ENCODE results near the gene PTPRK.

Gene PTPRK

GRCh38 chr6:128508588-128509296 lies 11.7 kb downstream of the PTPRK start:
- TF ChIP-seq GATA1 (IDR thresholded peaks at IDR 0.05; ENCODE audit: low read depth, low read length): no peak
- no peak for TF ChIP-seq POLR2A (IDR thresholded peaks at IDR 0.05; ENCODE audit: low read length)
- DNase-seq: peak in 1 of 2 experiments; percentile 5

GRCh38 chr6:128507337-128508310 lies 12.8 kb downstream of the PTPRK start:
- DNase-seq: no peak

GRCh38 chr6:128505603-128506002 lies 14.8 kb downstream of the PTPRK start:
- TF ChIP-seq POLR2A (IDR thresholded peaks at IDR 0.05; ENCODE audit: low read length): no peak
- TF ChIP-seq GATA1 (IDR thresholded peaks at IDR 0.05; ENCODE audit: low read depth, low read length): no peak
- no peak for DNase-seq

More at GRCh38 chr6:128507337-128508310, 12.8 kb downstream of the PTPRK start:
- TF ChIP-seq GATA1 (IDR thresholded peaks at IDR 0.05; ENCODE audit: low read depth, low read length) (no peak), POLR2A (IDR thresholded peaks at IDR 0.05; ENCODE audit: low read length) (no peak)

- DNase-seq: no peak
- TF ChIP-seq POLR2A (IDR thresholded peaks at IDR 0.05; ENCODE audit: low read length) (no peak), GATA1 (IDR thresholded peaks at IDR 0.05; ENCODE audit: low read depth, low read length) (no peak)
Measured at GRCh38 chr6:128504003-128504654, 16.3 kb downstream of the PTPRK start.

- no peak for TF ChIP-seq GATA1 (IDR thresholded peaks at IDR 0.05; ENCODE audit: low read depth, low read length)
- TF ChIP-seq POLR2A (IDR thresholded peaks at IDR 0.05; ENCODE audit: low read length): no peak
- no peak for DNase-seq
Measured at GRCh38 chr6:128500749-128501600, 19.4 kb downstream of the PTPRK start.

- DNase-seq: no peak
- TF ChIP-seq POLR2A (IDR thresholded peaks at IDR 0.05; ENCODE audit: low read length): no peak
- TF ChIP-seq GATA1 (IDR thresholded peaks at IDR 0.05; ENCODE audit: low read depth, low read length): no peak
Measured at GRCh38 chr6:128500014-128500413, 20.4 kb downstream of the PTPRK start.

GRCh38 chr6:128499079-128499731 lies 21.2 kb downstream of the PTPRK start:
- no peak for TF ChIP-seq POLR2A (IDR thresholded peaks at IDR 0.05; ENCODE audit: low read length)
- no peak for TF ChIP-seq GATA1 (IDR thresholded peaks at IDR 0.05; ENCODE audit: low read depth, low read length)
- DNase-seq: no peak

- no peak for DNase-seq
- TF ChIP-seq POLR2A (IDR thresholded peaks at IDR 0.05; ENCODE audit: low read length) (no peak), GATA1 (IDR thresholded peaks at IDR 0.05; ENCODE audit: low read depth, low read length) (no peak)
Measured at GRCh38 chr6:128498234-128498633, 22.2 kb downstream of the PTPRK start.

- TF ChIP-seq POLR2A (IDR thresholded peaks at IDR 0.05; ENCODE audit: low read length): no peak
- TF ChIP-seq GATA1 (IDR thresholded peaks at IDR 0.05; ENCODE audit: low read depth, low read length): no peak
Measured at GRCh38 chr6:128495536-128496333, 24.7 kb downstream of the PTPRK start.

GRCh38 chr6:128494440-128494839 lies 26.0 kb downstream of the PTPRK start:
- TF ChIP-seq GATA1 (IDR thresholded peaks at IDR 0.05; ENCODE audit: low read depth, low read length) (no peak), POLR2A (IDR thresholded peaks at IDR 0.05; ENCODE audit: low read length) (no peak)
- DNase-seq: no peak

More at GRCh38 chr6:128495536-128496333, 24.7 kb downstream of the PTPRK start:
- DNase-seq: no peak

GRCh38 chr6:128493877-128494276 lies 26.5 kb downstream of the PTPRK start:
- DNase-seq: no peak
- TF ChIP-seq POLR2A (IDR thresholded peaks at IDR 0.05; ENCODE audit: low read length): no peak
- no peak for TF ChIP-seq GATA1 (IDR thresholded peaks at IDR 0.05; ENCODE audit: low read depth, low read length)

- no peak for DNase-seq
- TF ChIP-seq GATA1 (IDR thresholded peaks at IDR 0.05; ENCODE audit: low read depth, low read length): no peak
- TF ChIP-seq POLR2A (IDR thresholded peaks at IDR 0.05; ENCODE audit: low read length): no peak
Measured at GRCh38 chr6:128492386-128492785, 28.0 kb downstream of the PTPRK start.

All from erythroblast (primary cell).